ENCODE results near the gene KCTD21.

Gene KCTD21

GRCh38 chr11:78202733-78203167 lies 14.3 kb upstream of the KCTD21 start:
- H3K4me3 ChIP-seq (ENCODE audit: low read length), result no peak overlapping the region
- no peaks in the 10 kb centered on the region for H3K4me1 ChIP-seq (ENCODE audit: insufficient read depth, low read length)
- peaks cover 24% of the 10 kb centered on the region for H3K36me3 ChIP-seq (ENCODE audit: insufficient read depth, low read length)
- H3K27me3 ChIP-seq (ENCODE audit: insufficient read depth, low read length), result no peaks in the 10 kb centered on the region
- no peak overlapping the region for H2AFZ ChIP-seq (ENCODE audit: low read depth, low read length)
- no peaks in the 10 kb centered on the region for H3K9me3 ChIP-seq (ENCODE audit: low read length)

- no peaks in the 10 kb centered on the region for H3K9me3 ChIP-seq (ENCODE audit: low read length)
- no peak overlapping the region for H2AFZ ChIP-seq (ENCODE audit: low read depth, low read length)
- no peak overlapping the region for H3K4me3 ChIP-seq (ENCODE audit: low read length)
- H3K27me3 ChIP-seq (ENCODE audit: insufficient read depth, low read length), result no peaks in the 10 kb centered on the region
- peaks cover 23% of the 10 kb centered on the region for H3K36me3 ChIP-seq (ENCODE audit: insufficient read depth, low read length)
- no peaks in the 10 kb centered on the region for H3K4me1 ChIP-seq (ENCODE audit: insufficient read depth, low read length)
These were observed 12.8 kb upstream of the KCTD21 start for GRCh38 chr11:78201096-78201818.

- no peak overlapping the region for H3K4me3 ChIP-seq (ENCODE audit: low read length)
- no peak overlapping the region for H2AFZ ChIP-seq (ENCODE audit: low read depth, low read length)
- no peaks in the 10 kb centered on the region for H3K9me3 ChIP-seq (ENCODE audit: low read length)
- H3K27me3 ChIP-seq (ENCODE audit: insufficient read depth, low read length), result no peaks in the 10 kb centered on the region
- H3K36me3 ChIP-seq (ENCODE audit: insufficient read depth, low read length), result peaks cover 23% of the 10 kb centered on the region
- H3K4me1 ChIP-seq (ENCODE audit: insufficient read depth, low read length), result no peaks in the 10 kb centered on the region
These were observed 12.1 kb upstream of the KCTD21 start for GRCh38 chr11:78200553-78200952.

- no peaks in the 10 kb centered on the region for H3K9me3 ChIP-seq (ENCODE audit: low read length)
- peaks cover 21% of the 10 kb centered on the region for H3K36me3 ChIP-seq (ENCODE audit: insufficient read depth, low read length)
- H2AFZ ChIP-seq (ENCODE audit: low read depth, low read length), result no peak overlapping the region
- no peak overlapping the region for H3K4me3 ChIP-seq (ENCODE audit: low read length)
- H3K27me3 ChIP-seq (ENCODE audit: insufficient read depth, low read length), result no peaks in the 10 kb centered on the region
- peaks cover 2% of the 10 kb centered on the region for H3K4me1 ChIP-seq (ENCODE audit: insufficient read depth, low read length)
These were observed 11.6 kb upstream of the KCTD21 start for GRCh38 chr11:78200061-78200460.

- Histone ChIP-seq H3K36me3 (ENCODE audit: insufficient read depth, low read length) (peaks cover 18% of the 10 kb centered on the region), H3K27me3 (ENCODE audit: insufficient read depth, low read length) (no peaks in the 10 kb centered on the region)
These were observed 11.2 kb upstream of the KCTD21 start for GRCh38 chr11:78199653-78200015.

GRCh38 chr11:78199015-78199652 lies 10.7 kb upstream of the KCTD21 start:
- peaks cover 18% of the 10 kb centered on the region for H3K36me3 ChIP-seq (ENCODE audit: insufficient read depth, low read length)
- H3K27me3 ChIP-seq (ENCODE audit: insufficient read depth, low read length), result no peaks in the 10 kb centered on the region
- H3K4me1 ChIP-seq (ENCODE audit: insufficient read depth, low read length), result peaks cover 2% of the 10 kb centered on the region
- H3K9me3 ChIP-seq (ENCODE audit: low read length), result no peaks in the 10 kb centered on the region
- no peak overlapping the region for H3K4me3 ChIP-seq (ENCODE audit: low read length)
- H2AFZ ChIP-seq (ENCODE audit: low read depth, low read length), result no peak overlapping the region

More at GRCh38 chr11:78199653-78200015, 11.2 kb upstream of the KCTD21 start:
- no peaks in the 10 kb centered on the region for H3K9me3 ChIP-seq (ENCODE audit: low read length)
- H3K4me3 ChIP-seq (ENCODE audit: low read length), result no peak overlapping the region
- no peak overlapping the region for H2AFZ ChIP-seq (ENCODE audit: low read depth, low read length)
- peaks cover 2% of the 10 kb centered on the region for H3K4me1 ChIP-seq (ENCODE audit: insufficient read depth, low read length)

GRCh38 chr11:78197816-78198215 lies 9.4 kb upstream of the KCTD21 start:
- peaks cover 18% of the 10 kb centered on the region for H3K36me3 ChIP-seq (ENCODE audit: insufficient read depth, low read length)
- H3K9me3 ChIP-seq (ENCODE audit: low read length), result no peaks in the 10 kb centered on the region
- no peak overlapping the region for H2AFZ ChIP-seq (ENCODE audit: low read depth, low read length)
- no peaks in the 10 kb centered on the region for H3K27me3 ChIP-seq (ENCODE audit: insufficient read depth, low read length)
- peaks cover 2% of the 10 kb centered on the region for H3K4me1 ChIP-seq (ENCODE audit: insufficient read depth, low read length)
- no peak overlapping the region for H3K4me3 ChIP-seq (ENCODE audit: low read length)

GRCh38 chr11:78196661-78197091 lies 8.2 kb upstream of the KCTD21 start:
- Histone ChIP-seq H3K9me3 (ENCODE audit: low read length) (no peaks in the 10 kb centered on the region), H2AFZ (ENCODE audit: low read depth, low read length) (no peak overlapping the region), H3K4me3 (ENCODE audit: low read length) (no peak overlapping the region), H3K27me3 (ENCODE audit: insufficient read depth, low read length) (no peaks in the 10 kb centered on the region), H3K4me1 (ENCODE audit: insufficient read depth, low read length) (peaks cover 6% of the 10 kb centered on the region), H3K36me3 (ENCODE audit: insufficient read depth, low read length) (peaks cover 16% of the 10 kb centered on the region)

GRCh38 chr11:78195917-78196560 lies 7.6 kb upstream of the KCTD21 start:
- H3K27me3 ChIP-seq (ENCODE audit: insufficient read depth, low read length), result no peaks in the 10 kb centered on the region
- H3K36me3 ChIP-seq (ENCODE audit: insufficient read depth, low read length), result peaks cover 16% of the 10 kb centered on the region
- peaks cover 6% of the 10 kb centered on the region for H3K4me1 ChIP-seq (ENCODE audit: insufficient read depth, low read length)
- H3K9me3 ChIP-seq (ENCODE audit: low read length), result no peaks in the 10 kb centered on the region
- no peak overlapping the region for H2AFZ ChIP-seq (ENCODE audit: low read depth, low read length)
- no peak overlapping the region for H3K4me3 ChIP-seq (ENCODE audit: low read length)

GRCh38 chr11:78194490-78194889 lies 6.1 kb upstream of the KCTD21 start:
- Histone ChIP-seq H3K36me3 (ENCODE audit: insufficient read depth, low read length) (peaks cover 14% of the 10 kb centered on the region), H2AFZ (ENCODE audit: low read depth, low read length) (no peak overlapping the region), H3K9me3 (ENCODE audit: low read length) (no peaks in the 10 kb centered on the region), H3K4me1 (ENCODE audit: insufficient read depth, low read length) (peaks cover 17% of the 10 kb centered on the region), H3K27me3 (ENCODE audit: insufficient read depth, low read length) (no peaks in the 10 kb centered on the region), H3K4me3 (ENCODE audit: low read length) (no peak overlapping the region)

GRCh38 chr11:78193806-78194205 lies 5.4 kb upstream of the KCTD21 start:
- Histone ChIP-seq H3K36me3 (ENCODE audit: insufficient read depth, low read length) (peaks cover 10% of the 10 kb centered on the region), H3K9me3 (ENCODE audit: low read length) (no peaks in the 10 kb centered on the region), H3K27me3 (ENCODE audit: insufficient read depth, low read length) (no peaks in the 10 kb centered on the region), H2AFZ (ENCODE audit: low read depth, low read length) (no peak overlapping the region), H3K4me3 (ENCODE audit: low read length) (no peak overlapping the region), H3K4me1 (ENCODE audit: insufficient read depth, low read length) (peaks cover 21% of the 10 kb centered on the region)

- Histone ChIP-seq H3K4me3 (ENCODE audit: low read length) (no peak overlapping the region), H3K4me1 (ENCODE audit: insufficient read depth, low read length) (peaks cover 21% of the 10 kb centered on the region), H2AFZ (ENCODE audit: low read depth, low read length) (no peak overlapping the region), H3K36me3 (ENCODE audit: insufficient read depth, low read length) (peaks cover 10% of the 10 kb centered on the region), H3K27me3 (ENCODE audit: insufficient read depth, low read length) (no peaks in the 10 kb centered on the region), H3K9me3 (ENCODE audit: low read length) (no peaks in the 10 kb centered on the region)
These were observed 4.5 kb upstream of the KCTD21 start for GRCh38 chr11:78192911-78193351.

- Histone ChIP-seq H2AFZ (ENCODE audit: low read depth, low read length) (no peak overlapping the region), H3K9me3 (ENCODE audit: low read length) (no peaks in the 10 kb centered on the region), H3K36me3 (ENCODE audit: insufficient read depth, low read length) (peaks cover 3% of the 10 kb centered on the region), H3K27me3 (ENCODE audit: insufficient read depth, low read length) (no peaks in the 10 kb centered on the region), H3K4me3 (ENCODE audit: low read length) (no peak overlapping the region), H3K4me1 (ENCODE audit: insufficient read depth, low read length) (peaks cover 28% of the 10 kb centered on the region)
These were observed 3.8 kb upstream of the KCTD21 start for GRCh38 chr11:78192223-78192719.

Data from neuron (in vitro differentiated cells).